ENCODE results near the gene SUSD4.

GRCh38 chr1:223343692-223344091 is 20.3 kb downstream of the SUSD4 start:
- TF ChIP-seq CTCF (IDR thresholded peaks at IDR 0.05) (no peak), POLR2A (IDR thresholded peaks at IDR 0.05) (no peak)

Data from uterus (tissue), 2 donors.